Measurements from ENCODE around the gene NOX4. TPM values are rescaled to one million over a fixed set of nuclear protein-coding genes. Genes with fewer than 3 reads are reported as not detected.
A peak's percentile ranks its signal among the peaks of the same experiment; 100 is the strongest.

The NOX4 gene
- total and polyA plus RNA-seq, 8 donors: 0.28 to 2.8 (median 0.50) TPM; not detected in 3

DNA sequence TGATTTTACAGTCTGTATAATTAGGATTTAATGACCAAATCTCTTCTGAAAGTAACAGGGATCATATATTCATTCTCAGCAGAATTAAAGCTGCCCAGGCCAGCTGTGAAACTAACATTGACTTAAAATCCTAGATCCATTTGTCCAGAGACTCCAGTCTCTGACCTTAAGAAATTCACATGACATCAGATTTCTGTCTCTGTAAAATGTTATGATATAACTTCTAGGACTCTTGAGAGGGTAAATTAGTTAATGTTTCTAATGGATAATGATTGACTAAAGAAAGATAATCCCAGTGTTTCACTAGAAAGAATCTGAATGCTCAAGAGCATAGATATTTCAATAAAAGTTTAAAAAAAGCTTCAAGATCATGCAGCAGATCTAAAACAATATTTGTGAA, 6.3 kb downstream of the NOX4 start:
- no peak for TF ChIP-seq POLR2A (IDR thresholded peaks at IDR 0.05)
- TF ChIP-seq, protein P1, sequence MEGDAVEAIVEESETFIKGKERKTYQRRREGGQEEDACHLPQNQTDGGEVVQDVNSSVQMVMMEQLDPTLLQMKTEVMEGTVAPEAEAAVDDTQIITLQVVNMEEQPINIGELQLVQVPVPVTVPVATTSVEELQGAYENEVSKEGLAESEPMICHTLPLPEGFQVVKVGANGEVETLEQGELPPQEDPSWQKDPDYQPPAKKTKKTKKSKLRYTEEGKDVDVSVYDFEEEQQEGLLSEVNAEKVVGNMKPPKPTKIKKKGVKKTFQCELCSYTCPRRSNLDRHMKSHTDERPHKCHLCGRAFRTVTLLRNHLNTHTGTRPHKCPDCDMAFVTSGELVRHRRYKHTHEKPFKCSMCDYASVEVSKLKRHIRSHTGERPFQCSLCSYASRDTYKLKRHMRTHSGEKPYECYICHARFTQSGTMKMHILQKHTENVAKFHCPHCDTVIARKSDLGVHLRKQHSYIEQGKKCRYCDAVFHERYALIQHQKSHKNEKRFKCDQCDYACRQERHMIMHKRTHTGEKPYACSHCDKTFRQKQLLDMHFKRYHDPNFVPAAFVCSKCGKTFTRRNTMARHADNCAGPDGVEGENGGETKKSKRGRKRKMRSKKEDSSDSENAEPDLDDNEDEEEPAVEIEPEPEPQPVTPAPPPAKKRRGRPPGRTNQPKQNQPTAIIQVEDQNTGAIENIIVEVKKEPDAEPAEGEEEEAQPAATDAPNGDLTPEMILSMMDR (IDR thresholded peaks at IDR 0.05): no peak
- intact Hi-C loops (cut with DNase I; ENCODE audit: low total_unique reads): no loop called here
- Histone ChIP-seq H3K27me3 (no peaks in the 10 kb centered on the region), H3K9me3 (no peaks in the 10 kb centered on the region), H3K36me3 (no peaks in the 10 kb centered on the region), H3K27ac (no peak overlapping the region), H3K4me3 (no peak overlapping the region), H3K4me1 (peaks cover 0 to 2% (median under 1%) of the 10 kb centered on the region in 4 donors)
- no peak for DNase-seq

DNA sequence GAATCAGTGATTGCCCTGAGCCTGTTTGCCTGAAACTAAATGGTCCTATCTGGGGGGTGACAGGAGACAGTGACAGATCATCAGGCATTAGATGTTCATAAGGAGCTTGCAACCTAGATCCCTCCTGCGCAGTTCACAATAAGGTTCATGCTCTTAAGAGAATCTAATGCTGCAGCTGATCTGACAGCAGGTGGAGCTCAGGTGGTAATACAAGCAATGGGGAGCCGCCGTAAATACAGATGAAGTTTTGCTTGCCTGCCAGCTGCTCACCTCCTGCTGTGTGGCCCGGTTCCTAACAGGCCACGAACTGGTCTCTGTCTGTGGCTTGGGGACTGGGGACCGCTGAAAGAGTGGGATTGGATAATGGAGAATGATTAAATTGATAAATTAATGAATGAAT, 14.0 kb downstream of the NOX4 start:
- TF ChIP-seq POLR2A (IDR thresholded peaks at IDR 0.05) (no peak), EP300 (IDR thresholded peaks at IDR 0.05) (no peak), POLR2AphosphoS5 (IDR thresholded peaks at IDR 0.05) (no peak)
- TF ChIP-seq, protein P1 (IDR thresholded peaks at IDR 0.05): peak in 3 of 7 experiments; percentile 10 to 50 (median 32)
- whole genome bisulfite sequencing, 5 donors: 29 to 54% (median 41%) methylated on average over 6 of the region's 6 CpGs
- Histone ChIP-seq H3K27me3 (no peaks in the 10 kb centered on the region), H3K4me1 (no peaks in the 10 kb centered on the region), H3K9me3 (no peaks in the 10 kb centered on the region), H3K36me3 (no peaks in the 10 kb centered on the region), H3K4me3 (no peak overlapping the region), H3K27ac (no peak overlapping the region)
- intact Hi-C loops (cut with DNase I; ENCODE audit: low total_unique reads): loop anchor here (10.0 kb wide), 1 partner anchor 148 kb away; no protein-coding TSS in a partner anchor
- DNase-seq: peak; percentile 48 to 56

DNA sequence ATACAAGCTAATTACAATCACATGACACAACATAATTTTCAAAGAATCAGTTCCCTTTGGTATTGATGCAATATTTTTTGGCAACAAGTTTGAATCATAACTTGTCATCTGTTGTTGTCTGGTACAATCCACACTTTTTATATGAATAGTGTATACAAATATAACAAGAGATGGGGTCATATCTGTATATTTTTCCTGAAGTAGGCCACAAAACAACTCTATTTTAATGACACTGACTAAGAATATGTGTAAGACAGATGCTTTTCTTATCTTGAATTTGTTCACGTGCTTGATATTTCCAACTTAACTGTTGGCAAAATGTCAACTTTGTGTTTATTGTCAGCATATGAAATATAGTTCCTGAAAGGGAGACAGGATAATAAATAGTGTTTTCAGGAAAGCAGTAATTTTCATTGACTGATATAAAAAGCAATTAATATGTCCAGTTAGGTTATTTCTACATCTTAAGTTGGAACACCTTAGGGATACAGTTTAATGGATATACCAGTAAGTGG, 27.9 kb downstream of the NOX4 start:
- no peaks in the 10 kb centered on the region for H3K4me1 ChIP-seq
- H3K36me3 ChIP-seq: no peaks in the 10 kb centered on the region
- intact Hi-C loops (cut with DNase I; ENCODE audit: low total_unique reads): no loop called here
- H3K27me3 ChIP-seq: no peaks in the 10 kb centered on the region
- TF ChIP-seq, protein P1 (IDR thresholded peaks at IDR 0.05): no peak
- TF ChIP-seq EP300 (IDR thresholded peaks at IDR 0.05): no peak
- H3K27ac ChIP-seq: no peak overlapping the region
- no peak overlapping the region for H3K4me3 ChIP-seq
- 4 to 16% (median 12%) methylated on average over 1 of the region's 1 CpG for WGBS, 5 donors
- DNase-seq: no peak
- H3K9me3 ChIP-seq: peaks cover 0 to 4% (median 0%) of the 10 kb centered on the region in 4 donors

DNA sequence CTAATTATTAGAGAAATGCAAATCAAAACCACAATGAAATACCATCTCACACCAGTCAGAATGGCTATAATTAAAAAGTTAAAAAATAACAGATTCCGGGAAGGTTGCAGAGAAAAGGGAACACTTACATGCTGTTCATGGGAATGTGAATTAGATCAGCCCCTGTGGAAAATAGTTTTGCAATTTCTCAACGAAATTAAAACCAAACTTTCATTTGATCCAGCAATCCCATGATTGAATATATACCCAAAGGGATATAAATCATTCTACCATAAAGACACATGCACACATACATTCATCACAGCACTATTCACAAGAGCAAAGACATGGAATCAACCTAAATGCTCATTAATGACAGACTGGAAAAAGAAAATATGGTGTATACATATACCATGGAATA, 32.5 kb downstream of the NOX4 start:
- Histone ChIP-seq H3K4me1 (no peaks in the 10 kb centered on the region), H3K36me3 (no peaks in the 10 kb centered on the region), H3K27me3 (no peaks in the 10 kb centered on the region), H3K9me3 (no peaks in the 10 kb centered on the region), H3K27ac (no peak overlapping the region), H3K4me3 (no peak overlapping the region)
- TF ChIP-seq, protein P1 (IDR thresholded peaks at IDR 0.05): no peak
- TF ChIP-seq POLR2A (IDR thresholded peaks at IDR 0.05): no peak
- no peak for TF ChIP-seq POLR2AphosphoS5 (IDR thresholded peaks at IDR 0.05)
- no peak for TF ChIP-seq EP300 (IDR thresholded peaks at IDR 0.05)
- DNase-seq: no peak
- intact Hi-C loops (cut with DNase I; ENCODE audit: low total_unique reads): no loop called here
- 59 to 81% (median 68%) methylated on average over 2 of the region's 2 CpGs for whole genome bisulfite sequencing, 5 donors

All from stomach (tissue), 9 donors.